SU-DHL-6 (cell line): ENCODE results near the gene TBC1D8.

ENCODE experiments used
- CTCF ChIP-seq: fragments of 200-600 bp; sonication (generic); IDR thresholded peaks from one replicate; pipeline ENCODE4 v1.5.1; 2017; ENCODE audit warnings: antibody characterized with exemption, mild to moderate bottlenecking, low read length, moderate library complexity; ENCODE audit not compliant: insufficient read depth, poor library complexity, severe bottlenecking
- EZH2phosphoT487 ChIP-seq: fragments of 200-600 bp; sonication (generic), shearing (Covaris generic); conservative IDR thresholded peaks from 2 replicates; pipeline ENCODE4 v1.6.1; 2018; ENCODE audit warnings: mild to moderate bottlenecking, antibody characterized with exemption, low read length, moderate library complexity, mixed read lengths

GRCh38 chr2:101040072-101040471 is 111.1 kb downstream of the TBC1D8 start:
- no peak for TF ChIP-seq EZH2phosphoT487
- TF ChIP-seq CTCF = no peak
